ENCODE results near the gene GNG7.
"Not testable (repeated sequence)": the region's sequence is repeated elsewhere in the genome, so short reads cannot be mapped to it uniquely, and the experiment has no call there.

Gene GNG7

DNA sequence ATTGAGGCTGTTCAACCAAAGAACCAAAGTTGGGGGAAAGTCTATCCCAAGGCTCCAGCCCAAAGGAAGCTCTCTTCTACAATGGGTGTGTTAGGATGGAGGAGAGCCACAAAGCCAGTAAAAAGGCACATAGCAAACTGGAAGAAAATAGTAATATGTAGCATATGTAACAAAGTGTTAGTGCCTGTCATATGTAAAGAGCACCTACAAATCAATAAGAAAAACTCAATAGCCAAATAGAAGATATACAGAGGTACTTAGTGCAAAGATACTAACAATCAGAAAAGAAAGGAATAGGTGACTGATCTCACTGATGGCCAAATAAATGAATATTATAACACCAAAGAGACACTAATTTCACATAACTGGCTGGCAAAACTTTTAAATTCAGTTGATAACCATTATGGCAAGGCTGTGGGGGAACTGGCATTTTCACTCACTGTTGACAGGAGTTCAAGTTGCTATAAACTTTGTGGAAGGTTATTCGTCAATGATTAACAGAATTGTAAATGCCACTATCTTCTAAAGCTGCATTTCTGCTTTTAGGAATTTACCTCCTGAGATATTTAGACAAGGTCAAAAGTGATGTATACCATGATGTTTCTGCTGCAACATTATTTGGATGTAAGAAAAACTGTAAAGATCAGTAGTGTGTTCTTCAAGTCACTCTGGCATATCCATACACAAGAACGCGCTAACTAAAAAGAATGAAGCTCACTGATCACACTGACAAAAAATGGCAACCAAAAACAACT lies 110.8 kb downstream of the GNG7 start:
- no peak for DNase-seq

DNA sequence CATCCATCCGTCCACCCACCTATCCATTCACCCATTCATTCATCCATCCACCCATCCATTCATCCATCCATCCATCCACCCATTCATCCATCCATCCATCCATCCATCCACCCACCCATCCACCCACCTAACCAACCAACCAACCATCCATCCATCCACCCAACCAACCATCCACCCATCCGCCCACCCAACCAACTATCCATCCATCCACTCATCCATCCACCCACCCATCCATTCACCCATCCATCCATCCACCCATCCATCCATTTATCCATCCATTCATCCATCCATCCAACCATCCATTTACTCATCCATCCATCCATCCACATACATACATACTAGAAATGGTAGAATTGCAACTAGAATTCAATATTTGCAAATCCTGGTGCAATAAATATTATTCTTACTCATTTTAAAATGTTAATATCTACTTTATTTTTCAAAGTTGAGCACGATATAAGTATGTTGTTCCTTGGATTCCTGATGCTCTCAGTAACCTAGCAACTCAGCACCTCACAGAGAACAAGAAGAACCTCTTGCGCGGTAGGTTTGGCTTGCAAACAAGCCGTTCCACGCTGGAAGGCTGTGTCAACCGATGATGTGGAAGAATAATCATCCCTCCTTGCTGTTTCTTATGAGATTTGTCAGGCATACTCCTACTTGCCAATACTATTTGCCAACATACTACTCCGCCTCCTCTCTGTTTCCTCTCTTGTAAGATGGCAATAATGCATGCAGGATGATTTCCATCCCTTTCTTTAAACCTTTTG lies 111.7 kb downstream of the GNG7 start:
- no peak for DNase-seq

DNA sequence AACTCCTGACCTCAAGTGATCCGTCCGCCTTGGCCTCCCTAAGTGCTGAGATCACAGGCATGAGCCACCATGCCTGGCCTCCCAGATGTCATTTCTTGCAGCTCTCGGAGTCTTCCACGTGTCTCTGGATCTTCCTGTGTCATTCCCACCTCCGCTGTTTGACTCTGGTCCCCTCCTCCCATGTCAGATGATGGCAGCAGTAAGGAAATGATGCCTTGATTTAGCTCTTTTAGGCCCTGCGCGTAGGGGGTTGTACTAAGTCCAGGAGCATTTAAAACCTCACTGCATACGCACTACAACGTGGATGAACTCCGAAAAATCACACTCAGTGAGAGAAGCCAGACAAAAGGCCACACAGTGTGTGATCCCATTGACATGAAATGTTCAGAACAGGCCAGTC lies 113.1 kb downstream of the GNG7 start:
- DNase-seq, result no peak

GRCh38 chr19:2588081-2588777 lies 114.3 kb downstream of the GNG7 start:
- DNase-seq, result no peak

GRCh38 chr19:2587001-2587719 lies 115.3 kb downstream of the GNG7 start:
- DNase-seq, result no peak

GRCh38 chr19:2586196-2586595 lies 116.3 kb downstream of the GNG7 start:
- no peak for DNase-seq

- DNase-seq, result no peak
These were observed 118.5 kb downstream of the GNG7 start for GRCh38 chr19:2584002-2584401.

- DNase-seq, result no peak
These were observed 119.2 kb downstream of the GNG7 start for GRCh38 chr19:2582984-2583956.

DNA sequence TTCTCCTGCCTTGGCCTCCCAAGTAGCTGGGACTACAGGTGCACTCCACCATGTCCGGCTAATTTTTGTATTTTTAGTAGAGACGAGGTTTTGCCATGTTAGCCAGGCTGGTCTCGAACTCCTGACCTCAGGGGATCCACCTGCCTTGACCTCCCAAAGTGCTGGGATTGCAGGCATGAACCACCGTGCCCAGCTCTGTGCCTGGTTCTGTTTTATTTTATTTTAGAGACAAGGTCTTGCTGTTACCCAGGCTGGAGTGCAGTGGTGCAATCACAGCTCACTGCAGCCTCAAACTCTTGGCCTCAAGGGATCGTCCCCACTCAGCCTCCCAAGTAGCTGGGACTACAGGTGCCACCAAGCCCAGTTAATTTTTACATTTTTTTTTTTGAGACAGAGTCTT lies 122.1 kb downstream of the GNG7 start:
- not testable (repeated sequence) for DNase-seq

DNA sequence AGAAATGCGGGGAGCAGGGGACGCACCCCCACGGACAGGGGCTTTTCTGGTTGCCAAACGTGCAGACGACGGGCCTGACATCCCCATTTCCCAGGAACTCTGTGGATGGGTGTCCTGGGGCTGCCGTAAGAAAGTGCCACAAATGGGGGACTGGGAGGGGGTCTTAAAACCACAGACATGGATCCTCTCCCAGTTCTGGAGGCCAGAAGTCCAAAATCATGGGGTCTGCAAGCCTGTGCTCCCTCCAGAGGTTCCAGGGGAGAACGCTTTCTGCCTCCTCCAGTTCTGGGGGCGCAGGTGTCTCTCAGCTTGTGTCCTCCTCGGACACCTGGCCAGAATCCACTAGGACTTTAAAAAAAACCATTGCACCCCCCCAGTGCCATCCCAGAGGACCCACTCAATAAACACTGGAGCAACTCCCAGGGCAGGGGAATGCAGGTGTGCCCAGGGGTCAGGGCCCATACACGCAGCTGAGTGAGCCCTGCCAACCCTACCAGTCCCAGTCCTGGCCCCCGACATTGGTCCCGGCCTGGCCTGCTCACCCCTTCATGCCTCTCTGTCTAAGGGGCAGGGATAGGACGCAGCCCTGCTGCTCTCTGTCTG lies 122.7 kb downstream of the GNG7 start:
- no peak for DNase-seq

GRCh38 chr19:2578901-2579677 lies 123.4 kb downstream of the GNG7 start:
- peak; percentile 86 for DNase-seq

DNA sequence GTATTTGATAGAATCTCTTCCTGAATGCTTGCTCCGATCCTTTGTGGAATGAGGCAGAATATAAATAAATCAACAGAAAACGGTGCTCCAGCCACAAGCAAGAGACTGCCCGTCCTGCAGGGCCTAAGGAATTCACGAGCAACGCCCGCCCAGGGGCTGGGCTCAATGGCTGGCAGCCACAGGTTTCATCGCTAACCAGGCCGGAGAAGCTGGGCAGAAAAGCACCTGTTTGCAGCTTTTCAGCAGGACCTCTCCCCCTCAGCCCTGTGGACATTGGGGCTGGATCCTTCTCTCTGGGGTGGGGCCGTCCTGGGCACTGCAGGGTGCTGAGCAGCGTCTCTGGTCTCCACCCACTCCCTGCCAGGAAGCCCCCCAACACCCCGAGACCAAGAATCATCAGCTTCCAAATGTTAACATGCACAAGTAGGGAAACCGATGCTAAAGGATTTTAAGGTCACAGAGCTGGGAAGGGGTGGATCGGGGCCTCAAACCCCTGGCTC lies 124.1 kb downstream of the GNG7 start:
- DNase-seq, result peak; percentile 79

GRCh38 chr19:2577722-2578335 lies 124.7 kb downstream of the GNG7 start:
- DNase-seq, result no peak

GRCh38 chr19:2575734-2576481 lies 126.6 kb downstream of the GNG7 start:
- DNase-seq, result no peak

GRCh38 chr19:2574971-2575630 lies 127.4 kb downstream of the GNG7 start:
- no peak for DNase-seq

DNA sequence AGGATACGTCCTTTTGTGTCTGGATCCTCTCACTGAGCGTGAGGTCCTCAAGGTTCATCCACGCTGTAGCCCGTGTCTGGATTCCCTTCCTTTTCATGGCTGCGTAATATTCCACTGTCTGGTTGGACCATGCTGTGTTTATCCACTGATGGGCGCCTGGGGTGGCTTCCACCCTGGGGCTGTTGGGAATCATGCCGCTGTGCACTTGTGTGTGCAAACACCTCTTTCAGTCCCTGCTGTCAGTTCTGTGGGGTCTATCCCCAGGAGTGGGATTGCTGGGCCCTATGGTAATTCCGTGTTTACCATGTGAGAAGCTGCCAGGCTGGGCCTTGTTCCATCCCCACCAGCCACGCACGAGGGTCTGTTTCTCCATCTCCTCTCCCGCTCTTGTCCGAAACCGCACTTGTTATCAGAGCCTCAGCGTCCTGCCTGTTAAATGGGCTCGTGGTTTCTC lies 128.0 kb downstream of the GNG7 start:
- DNase-seq, result no peak

DNA sequence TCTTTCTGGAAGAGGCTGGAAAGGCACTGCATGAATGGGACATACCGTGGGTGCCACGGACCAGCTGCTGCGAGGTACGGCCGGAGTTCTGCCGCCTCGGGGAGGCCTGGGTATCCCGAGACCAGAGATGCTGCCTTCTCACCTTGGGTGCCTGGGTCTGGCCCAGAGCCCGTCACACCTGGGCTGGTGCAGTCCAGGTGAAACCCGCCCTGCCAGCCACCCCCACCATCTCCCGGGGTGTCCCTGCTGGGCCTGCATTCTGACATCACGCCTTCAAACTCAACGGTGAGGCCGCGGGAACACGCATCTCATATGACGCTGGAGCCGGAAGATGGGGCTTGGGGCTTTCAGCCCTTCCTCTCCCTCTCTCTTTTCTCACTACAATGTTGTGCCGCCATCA lies 128.6 kb downstream of the GNG7 start:
- no peak for DNase-seq

DNA sequence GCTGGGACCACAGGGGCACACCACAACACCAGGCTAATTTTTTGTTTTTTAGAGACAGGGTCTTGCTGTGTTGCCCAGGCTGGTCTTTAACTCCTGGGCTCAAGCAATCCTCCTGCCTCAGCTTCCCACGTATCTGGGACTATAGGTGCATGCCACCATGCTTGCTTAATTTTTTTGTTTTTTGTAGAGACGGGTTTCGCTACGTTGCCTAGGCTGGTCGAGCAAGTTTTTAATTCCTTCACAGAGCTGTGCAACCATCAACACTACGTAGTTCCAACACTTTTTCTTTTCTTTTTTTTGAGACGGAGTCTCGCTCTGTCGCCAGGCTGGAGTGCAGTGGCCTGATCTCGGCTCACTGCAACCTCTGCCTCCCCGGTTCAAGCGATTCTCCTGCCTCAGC lies 130.3 kb downstream of the GNG7 start:
- not testable (repeated sequence) for DNase-seq
